ENCODE results near the gene FHIT.

FHIT gene

DNA sequence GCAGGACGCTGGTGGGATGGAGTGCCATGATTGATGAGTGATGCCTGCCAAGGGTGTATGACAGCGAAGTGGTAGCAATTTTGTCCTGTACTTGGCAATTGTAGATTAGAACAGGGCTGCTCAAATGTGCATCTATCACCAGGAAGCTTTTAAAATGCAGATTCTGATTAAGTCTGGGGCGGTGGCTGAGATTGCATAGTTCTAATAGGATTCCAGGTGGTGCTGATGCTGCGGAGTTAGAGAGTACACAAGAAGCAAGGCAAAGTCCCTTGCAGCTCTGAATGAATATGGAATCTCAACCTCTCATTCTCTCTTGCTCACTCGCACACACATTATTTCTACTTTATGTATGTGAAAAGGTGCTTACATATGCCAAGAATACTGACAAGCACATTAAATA lies 670.4 kb downstream of the FHIT start:
- H3K4me3 Mint-ChIP-seq = no peak overlapping the region
- H3K36me3 Mint-ChIP-seq (ENCODE audit: low read depth) = no peaks in the 10 kb centered on the region
- no peak overlapping the region for H3K27ac Mint-ChIP-seq
- H3K4me1 Mint-ChIP-seq = peaks cover 6% of the 10 kb centered on the region
- no peaks in the 10 kb centered on the region for H3K9me3 Mint-ChIP-seq
- H3K27me3 Mint-ChIP-seq (ENCODE audit: low read depth) = peaks cover 6% of the 10 kb centered on the region
- TF ChIP-seq, protein P1, sequence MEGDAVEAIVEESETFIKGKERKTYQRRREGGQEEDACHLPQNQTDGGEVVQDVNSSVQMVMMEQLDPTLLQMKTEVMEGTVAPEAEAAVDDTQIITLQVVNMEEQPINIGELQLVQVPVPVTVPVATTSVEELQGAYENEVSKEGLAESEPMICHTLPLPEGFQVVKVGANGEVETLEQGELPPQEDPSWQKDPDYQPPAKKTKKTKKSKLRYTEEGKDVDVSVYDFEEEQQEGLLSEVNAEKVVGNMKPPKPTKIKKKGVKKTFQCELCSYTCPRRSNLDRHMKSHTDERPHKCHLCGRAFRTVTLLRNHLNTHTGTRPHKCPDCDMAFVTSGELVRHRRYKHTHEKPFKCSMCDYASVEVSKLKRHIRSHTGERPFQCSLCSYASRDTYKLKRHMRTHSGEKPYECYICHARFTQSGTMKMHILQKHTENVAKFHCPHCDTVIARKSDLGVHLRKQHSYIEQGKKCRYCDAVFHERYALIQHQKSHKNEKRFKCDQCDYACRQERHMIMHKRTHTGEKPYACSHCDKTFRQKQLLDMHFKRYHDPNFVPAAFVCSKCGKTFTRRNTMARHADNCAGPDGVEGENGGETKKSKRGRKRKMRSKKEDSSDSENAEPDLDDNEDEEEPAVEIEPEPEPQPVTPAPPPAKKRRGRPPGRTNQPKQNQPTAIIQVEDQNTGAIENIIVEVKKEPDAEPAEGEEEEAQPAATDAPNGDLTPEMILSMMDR (IDR thresholded peaks at IDR 0.05; ENCODE audit: unreplicated experiment in 3 of 3) = no peak

DNA sequence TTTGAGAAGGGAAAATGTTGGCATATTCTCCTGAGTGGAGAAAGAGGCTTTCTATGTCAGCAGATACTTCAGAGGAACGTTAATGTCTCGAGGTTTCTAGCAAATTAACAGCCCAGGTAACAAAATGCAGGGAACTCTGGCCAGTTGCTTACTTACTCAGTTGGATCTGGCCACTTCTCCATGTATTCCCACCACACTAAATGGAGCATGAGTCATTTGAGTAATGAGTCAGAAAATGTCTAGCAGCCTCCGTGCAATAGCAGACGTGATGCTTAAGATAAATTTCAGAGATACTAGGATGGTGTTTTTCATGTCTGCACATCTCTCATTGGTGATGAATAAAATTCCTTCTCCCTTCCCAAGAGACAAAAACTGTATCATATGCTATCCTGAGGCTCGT lies 671.5 kb downstream of the FHIT start:
- H3K27me3 Mint-ChIP-seq (ENCODE audit: low read depth) = peaks cover 9% of the 10 kb centered on the region
- TF ChIP-seq, protein P1 (IDR thresholded peaks at IDR 0.05; ENCODE audit: unreplicated experiment in 3 of 3) = no peak
- H3K36me3 Mint-ChIP-seq (ENCODE audit: low read depth) = no peaks in the 10 kb centered on the region
- H3K9me3 Mint-ChIP-seq = no peaks in the 10 kb centered on the region
- H3K4me3 Mint-ChIP-seq = no peak overlapping the region
- peaks cover 6% of the 10 kb centered on the region for H3K4me1 Mint-ChIP-seq
- peak overlapping the region in 1 of 3 experiments; percentile 18 for H3K27ac Mint-ChIP-seq

DNA sequence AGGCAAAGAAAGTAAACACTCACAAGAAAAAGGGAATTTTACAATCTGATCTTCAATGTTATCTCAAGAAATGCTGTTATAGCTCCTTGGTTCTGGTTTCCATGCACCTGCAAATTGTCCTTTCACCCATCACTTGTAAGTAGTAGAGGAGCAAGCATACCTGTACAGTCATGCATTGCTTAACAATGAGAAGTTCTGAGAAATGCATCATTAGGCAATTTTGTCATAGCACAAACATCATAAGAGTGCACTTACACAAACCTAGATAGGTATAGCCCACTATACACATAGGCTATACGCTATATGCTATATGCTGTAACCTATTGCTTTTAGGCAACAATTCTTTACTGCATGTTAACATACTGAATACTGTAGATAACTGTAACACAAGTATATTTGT lies 672.3 kb downstream of the FHIT start:
- Mint-ChIP-seq H3K9me3 (no peaks in the 10 kb centered on the region), H3K4me3 (no peak overlapping the region), H3K36me3 (ENCODE audit: low read depth) (no peaks in the 10 kb centered on the region), H3K27me3 (ENCODE audit: low read depth) (peaks cover 9% of the 10 kb centered on the region), H3K4me1 (peaks cover 6% of the 10 kb centered on the region), H3K27ac (no peak overlapping the region)
- TF ChIP-seq, protein P1 (IDR thresholded peaks at IDR 0.05; ENCODE audit: unreplicated experiment in 3 of 3) = no peak

DNA sequence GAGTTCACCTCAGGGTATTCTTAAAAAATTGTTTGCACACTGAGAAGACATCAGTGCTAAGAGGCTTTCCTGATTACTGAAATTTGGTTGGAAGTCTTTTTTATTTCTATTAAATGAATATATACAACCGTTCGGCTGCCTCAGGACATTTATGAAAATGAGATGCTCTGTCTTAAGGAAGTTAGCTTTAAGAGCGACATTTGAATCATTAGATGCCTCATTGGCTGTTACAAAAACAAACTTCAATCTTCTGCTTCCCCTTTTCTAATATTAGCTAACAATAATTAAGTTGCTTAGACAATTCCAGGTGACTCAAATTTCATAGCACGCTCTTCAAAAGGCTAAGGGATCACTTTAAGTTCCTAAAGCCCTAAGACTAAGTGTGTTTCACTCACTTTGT lies 673.7 kb downstream of the FHIT start:
- Mint-ChIP-seq H3K4me3 (no peak overlapping the region), H3K27me3 (ENCODE audit: low read depth) (peaks cover 9% of the 10 kb centered on the region), H3K27ac (no peak overlapping the region), H3K4me1 (peaks cover 5% of the 10 kb centered on the region), H3K36me3 (ENCODE audit: low read depth) (no peaks in the 10 kb centered on the region), H3K9me3 (no peaks in the 10 kb centered on the region)
- TF ChIP-seq, protein P1 (IDR thresholded peaks at IDR 0.05; ENCODE audit: unreplicated experiment in 3 of 3) = no peak

DNA sequence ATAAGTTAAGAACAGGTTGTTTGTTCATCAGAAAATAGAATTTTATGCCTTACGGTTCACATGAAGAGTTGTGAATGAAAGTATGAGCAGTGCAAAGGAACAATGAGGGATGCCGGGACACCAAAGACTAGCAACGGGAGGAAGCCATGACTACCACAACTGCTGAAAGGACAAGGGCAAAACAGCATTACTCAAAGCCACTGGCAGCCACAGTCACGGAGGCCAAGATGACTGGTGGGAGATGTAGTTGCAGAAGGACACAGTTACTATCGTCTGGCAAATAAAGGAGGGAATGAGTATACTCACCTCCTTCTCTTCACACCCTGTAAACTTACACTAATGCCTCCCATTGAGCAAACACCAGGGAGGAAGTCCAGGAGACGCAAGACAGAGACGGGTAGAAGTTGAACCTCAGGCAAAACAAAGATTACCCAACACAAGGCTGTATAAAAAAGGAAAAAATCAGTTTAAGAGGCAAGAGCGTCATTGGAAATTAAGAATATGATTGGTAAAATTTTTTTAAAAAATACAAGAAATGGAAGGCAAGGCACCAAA lies 675.5 kb downstream of the FHIT start:
- Mint-ChIP-seq H3K4me3 (no peak overlapping the region), H3K27me3 (ENCODE audit: low read depth) (peaks cover 5% of the 10 kb centered on the region), H3K27ac (no peak overlapping the region), H3K36me3 (ENCODE audit: low read depth) (no peaks in the 10 kb centered on the region), H3K9me3 (no peaks in the 10 kb centered on the region), H3K4me1 (no peaks in the 10 kb centered on the region)
- TF ChIP-seq, protein P1 (IDR thresholded peaks at IDR 0.05; ENCODE audit: unreplicated experiment in 3 of 3) = no peak

DNA sequence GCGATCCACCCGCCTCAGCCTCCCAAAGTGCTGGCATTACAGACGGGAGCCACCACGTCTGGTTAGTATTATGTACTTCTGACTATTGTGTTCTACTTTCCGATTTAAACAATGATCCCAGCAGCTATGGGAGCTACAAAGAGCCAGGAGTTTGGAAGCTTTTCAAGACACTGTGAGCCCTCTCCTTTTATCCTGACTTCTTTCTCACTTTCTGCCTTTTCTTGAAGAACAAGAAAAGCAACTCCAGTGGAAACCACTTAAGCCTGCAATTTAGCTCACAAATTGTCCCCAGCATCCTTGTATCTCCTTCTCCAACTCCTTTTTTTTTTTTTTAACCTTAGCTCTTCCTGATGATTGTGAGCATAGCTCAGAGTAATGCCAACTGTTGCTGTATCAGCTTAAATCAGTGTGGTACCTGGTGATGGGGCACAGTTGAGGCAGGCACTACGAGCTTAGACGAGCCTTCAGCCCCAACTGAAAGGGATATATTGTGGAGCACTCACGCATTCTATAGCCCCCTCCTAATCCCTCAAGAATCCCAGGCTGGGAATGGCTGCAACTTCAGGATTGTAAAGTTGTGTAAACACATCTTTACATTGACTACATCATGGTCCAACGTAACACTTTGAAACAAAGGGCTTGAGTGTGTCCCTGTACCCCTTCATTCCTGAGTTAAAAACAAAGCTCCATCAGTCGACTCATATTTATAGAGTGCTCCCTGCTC lies 677.0 kb downstream of the FHIT start:
- TF ChIP-seq, protein P1 (IDR thresholded peaks at IDR 0.05; ENCODE audit: unreplicated experiment in 3 of 3) = no peak
- Mint-ChIP-seq H3K27me3 (ENCODE audit: low read depth) (peaks cover 3% of the 10 kb centered on the region), H3K4me3 (no peak overlapping the region), H3K27ac (no peak overlapping the region), H3K36me3 (ENCODE audit: low read depth) (no peaks in the 10 kb centered on the region), H3K4me1 (no peaks in the 10 kb centered on the region), H3K9me3 (no peaks in the 10 kb centered on the region)

Data from nephron (organoid).